ENCODE results near the gene PRKCB.

Gene PRKCB

DNA sequence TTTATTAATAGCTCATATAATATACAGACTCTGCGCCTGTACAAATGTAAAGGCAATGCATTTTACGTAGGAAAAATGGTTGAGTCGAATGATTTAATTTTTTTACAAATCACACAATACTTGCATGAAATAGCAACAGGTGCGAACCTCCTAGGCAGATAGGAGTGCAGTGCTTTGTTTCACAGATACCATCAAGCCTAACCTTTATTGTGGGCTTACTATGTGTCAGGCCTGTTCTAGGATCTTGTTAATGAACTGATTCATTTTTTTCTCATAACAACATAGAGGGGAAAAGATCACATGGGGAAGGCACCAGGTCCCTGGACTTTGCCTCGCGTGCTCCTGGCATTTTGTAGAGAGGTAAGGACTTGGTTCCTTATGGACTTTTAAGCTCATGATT, 107.8 kb downstream of the PRKCB start:
- DNase-seq (ENCODE audit: low read depth): no peak

DNA sequence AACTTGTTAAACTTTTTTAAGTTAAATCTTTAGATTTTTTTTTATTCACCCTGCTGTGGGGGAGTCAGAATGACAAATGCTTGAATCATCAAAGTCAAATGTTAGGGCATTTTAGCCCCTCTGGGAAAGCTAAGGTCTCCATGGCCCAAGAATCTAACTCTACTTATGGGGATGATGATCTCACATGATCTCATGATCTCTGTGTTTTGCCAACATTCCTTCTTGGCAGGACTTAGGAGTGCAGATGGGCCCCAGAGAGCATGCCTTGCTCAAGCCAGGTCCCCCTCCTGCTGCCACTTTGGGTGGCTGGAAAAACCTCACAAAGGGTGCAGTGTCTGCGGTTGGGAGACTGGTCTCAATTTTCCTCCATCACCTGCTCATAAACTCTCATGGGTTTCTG, 108.6 kb downstream of the PRKCB start:
- DNase-seq (ENCODE audit: low read depth): no peak

DNA sequence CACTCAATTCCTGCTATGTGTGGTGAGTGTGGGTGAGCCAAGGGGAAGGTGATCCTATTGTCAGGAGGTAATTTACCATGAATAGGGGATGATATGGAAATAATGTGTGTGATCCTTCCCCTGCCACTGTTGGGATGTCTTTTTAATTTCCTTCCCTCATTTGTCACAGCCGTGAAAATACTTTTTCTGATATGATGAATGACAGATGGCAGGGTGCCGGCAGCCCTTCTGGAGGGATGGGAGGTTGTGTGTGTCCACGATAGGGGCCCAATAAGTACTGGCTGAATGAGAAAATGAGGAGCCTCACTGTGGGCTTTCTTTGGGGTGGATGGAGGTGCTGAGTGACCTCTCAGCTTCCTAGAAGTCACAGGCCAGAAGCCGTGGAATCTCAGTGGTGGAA, 109.5 kb downstream of the PRKCB start:
- DNase-seq (ENCODE audit: low read depth): no peak

DNA sequence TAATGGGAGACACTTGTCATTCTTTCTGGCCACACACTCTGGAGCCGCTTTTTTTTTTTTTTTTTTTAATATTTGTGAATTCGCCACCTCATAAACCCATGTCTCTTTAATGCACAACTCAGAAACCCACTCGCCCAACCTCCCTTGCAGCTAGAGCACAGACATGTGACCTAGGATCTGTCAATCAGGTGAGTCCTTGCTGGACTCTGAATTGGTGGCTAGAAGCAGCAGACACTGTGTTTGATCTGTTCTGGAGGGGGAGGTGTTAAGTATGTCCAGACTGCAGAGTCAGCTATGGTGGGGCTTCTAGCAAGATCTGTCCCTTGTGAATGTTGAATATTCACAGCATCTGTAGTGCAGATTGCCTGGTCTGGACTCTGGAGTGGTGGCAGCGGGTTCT, 112.1 kb downstream of the PRKCB start:
- no peak for DNase-seq (ENCODE audit: low read depth)

DNA sequence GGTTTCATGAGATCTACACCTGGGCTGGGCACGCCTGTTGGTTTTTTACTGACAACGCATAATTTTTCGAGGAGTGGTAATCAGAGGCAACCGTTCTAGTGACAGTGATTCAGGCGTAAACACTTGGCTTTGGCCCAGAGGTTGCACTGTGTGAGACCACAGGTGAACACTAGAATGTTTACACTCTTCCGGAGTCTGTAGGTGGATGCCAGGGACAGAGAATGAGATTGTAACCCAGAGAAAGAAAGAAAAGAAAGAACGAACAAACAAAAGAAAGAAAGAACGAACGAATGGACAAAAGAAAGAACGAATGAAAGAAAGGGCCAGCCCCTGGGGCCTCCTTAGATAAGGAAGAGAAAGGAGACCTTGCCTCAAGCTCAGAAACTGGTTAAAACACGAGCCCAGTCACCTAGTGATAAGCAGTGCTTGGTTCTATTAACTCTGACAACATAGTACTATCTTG, 113.2 kb downstream of the PRKCB start:
- DNase-seq (ENCODE audit: low read depth): no peak

DNA sequence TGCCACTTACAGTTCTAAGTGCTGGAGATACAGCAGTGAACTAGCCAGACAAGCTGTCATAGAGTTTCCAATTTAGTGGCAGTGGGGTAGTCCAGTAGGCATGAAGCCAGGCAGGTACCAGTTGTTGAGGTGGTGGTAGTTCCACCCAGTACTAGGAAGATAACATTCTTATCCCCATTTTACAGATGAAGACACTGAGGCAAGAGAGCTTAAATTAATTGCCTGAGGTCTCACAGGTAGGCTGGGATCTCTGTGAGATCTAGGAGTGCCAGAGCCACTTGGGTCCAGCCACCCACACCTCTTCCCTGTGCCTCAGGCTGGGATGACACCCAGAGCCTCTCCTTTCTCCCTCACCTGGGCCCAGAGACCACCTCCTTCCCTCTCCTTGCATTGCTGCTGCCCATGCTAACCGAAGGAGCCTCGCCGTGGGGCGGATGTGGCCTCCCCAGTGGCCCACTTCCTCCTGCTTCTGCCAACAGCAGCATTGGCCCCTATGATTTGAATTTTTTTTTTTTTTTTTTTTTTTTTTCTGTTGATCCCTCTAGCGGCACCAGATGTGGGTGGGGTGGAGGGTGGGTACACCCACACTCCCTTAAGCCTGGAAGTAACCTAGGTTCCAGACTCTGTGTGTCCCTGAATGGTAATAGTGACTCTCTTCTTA, 114.0 kb downstream of the PRKCB start:
- DNase-seq (ENCODE audit: low read depth): no peak

DNA sequence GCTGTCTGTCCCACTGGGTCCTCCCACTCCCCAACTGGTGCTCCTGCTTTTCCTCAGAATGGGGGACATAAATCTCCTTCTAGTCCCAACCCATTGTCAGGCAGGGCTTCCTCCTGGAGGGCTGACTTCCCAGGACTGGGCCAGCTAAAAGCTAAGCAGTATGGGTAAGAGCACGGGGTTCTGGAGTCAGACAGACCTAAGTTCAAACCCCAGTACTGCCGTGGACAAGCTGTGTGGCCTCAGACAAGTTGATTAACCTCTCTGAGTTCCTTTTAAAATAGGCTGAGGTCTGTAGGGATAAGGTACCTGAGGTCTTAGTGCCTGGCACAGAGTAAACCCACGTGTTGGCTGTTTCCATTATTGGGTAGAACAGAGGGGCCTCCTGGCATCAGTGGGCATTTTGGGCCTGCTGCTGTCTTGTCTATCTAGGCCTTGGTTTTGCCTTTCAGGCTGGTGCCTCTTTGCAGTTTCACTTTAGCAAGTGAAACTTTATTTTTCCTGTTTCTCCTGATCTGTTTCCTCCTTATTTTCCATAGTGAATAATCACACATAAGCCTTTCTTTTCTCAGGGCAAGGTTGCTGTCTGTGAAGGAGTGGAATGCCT, 114.6 kb downstream of the PRKCB start:
- no peak for DNase-seq (ENCODE audit: low read depth)

DNA sequence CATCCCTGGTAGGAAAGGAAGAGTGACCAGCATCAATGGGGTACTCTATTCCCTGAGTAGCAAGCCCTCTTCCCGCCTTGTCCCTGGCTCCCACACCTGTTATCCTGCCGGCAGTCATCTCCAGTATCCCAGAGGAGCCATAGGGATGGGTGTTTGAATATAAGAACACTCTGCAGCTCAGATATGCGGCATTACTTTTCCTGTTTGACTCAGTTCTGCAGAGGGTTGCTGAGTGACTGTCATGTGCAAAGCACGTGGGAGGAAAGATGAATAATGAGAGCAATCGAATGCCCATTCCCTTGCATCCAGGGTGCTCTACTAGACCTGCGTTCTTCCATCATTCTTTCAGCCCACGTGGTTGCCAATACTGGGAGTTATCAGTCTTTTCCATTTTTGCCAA, 115.1 kb downstream of the PRKCB start:
- DNase-seq (ENCODE audit: low read depth): no peak

DNA sequence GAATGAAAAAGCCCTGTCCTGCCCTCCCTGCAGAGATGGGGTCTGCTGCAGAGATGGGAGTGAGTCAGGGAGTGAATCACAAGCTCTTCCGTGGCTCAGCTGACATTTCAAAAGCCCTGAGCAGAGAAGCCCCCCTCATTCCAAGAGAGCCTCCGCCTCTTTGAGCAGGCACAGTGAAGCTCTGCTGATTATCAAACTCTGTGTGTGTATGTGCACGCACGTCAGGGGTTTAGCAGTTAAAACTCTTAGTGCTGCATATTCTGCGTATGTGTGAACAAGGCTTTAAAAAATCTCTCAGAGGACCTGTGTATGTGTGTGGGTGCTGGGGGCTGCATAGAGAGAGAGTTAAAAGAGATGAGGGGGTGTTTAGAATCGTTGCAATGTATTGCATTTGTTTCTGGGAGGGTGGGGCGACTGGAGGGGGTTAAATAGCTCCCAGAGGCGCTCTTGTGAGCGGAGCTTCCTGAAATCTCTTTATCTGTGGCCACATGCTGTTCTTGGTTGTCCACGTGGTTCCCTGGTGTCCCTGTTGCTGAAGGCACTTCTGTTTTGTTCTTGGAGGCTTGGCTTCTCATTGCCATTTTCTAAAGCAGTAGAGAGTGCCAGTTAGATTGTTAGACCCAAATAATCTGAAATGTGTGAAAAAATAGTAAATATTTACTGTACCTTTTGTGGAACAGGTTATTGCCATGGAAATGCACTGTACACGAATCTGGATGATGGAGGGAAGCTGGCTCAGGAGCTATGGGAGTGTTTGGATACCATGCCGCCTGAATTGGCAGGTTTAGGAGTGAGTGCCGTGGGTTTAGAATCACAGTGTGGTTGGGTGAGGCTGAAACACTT, 116.6 kb downstream of the PRKCB start:
- no peak for DNase-seq (ENCODE audit: low read depth)

DNA sequence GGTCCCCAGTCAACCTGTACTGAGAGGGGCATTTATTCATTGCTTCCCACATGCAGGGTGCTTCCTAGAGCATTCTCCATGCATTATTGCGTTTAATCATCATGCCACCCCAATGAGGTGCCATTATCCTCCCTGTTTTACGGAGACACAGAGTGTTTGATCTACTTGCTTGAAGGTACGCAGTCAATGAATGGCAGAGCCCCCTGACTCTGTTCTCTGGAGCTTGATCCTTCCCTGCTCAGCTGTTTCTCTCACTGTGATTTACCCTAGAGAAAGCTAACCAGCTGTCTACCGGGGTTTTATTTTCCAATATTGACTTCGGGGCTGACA, 117.2 kb downstream of the PRKCB start:
- no peak for DNase-seq (ENCODE audit: low read depth)

DNA sequence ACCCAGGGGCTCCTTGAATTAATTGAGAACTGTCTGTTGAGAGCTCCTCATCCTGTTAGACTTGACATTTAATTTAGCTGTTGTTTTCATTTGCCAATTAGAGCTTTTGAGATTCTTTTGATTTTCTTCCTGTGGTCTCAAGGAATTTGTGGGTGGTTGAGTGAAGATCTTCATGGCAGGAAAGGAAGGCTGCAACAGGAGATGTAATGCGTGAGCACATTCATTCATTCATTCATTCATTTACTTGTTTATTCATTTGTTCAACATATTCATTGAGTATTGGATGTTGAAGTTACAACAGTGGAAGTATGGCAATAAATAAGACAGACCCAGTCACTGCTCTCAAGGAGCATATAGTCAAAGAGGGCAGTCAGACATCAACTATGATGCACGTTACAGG, 117.7 kb downstream of the PRKCB start:
- DNase-seq (ENCODE audit: low read depth): no peak

DNA sequence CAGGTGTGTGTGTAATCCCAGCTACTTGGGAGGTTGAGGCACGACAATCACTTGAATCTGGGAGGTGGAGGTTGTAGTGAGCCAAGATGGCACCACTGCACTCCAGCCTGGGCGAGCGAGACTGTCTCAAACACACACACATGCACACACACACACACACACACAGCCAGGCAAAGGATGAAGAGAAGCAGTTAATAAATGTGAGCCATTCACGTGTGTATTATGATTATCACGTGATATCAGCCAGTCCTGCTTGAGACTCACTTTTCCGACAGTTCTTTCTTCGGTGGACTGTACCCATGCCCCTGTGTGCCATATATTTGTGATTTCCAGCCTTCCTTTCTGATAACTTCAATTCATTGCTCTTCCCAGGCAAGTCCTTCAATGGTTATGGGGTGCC, 119.3 kb downstream of the PRKCB start:
- DNase-seq (ENCODE audit: low read depth): no peak

DNA sequence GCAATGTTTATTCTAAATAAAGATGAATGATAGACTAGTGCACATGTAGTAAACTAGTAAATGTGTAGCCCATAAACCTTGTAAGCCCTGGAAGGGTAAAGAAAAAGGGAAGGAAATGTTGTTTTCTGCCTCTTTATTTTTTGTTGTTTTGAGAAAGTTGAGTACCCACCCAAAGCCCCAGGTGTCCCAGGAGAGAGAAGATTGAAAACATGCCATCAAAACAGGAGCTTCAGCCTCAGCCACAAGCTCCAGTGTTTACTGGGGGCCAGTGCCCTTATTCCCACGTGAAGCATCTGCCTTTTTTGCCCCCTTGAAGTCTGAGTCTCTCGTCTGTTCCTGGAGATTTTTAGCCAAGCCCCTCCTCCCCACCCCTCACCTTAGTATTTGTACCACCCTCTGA, 121.5 kb downstream of the PRKCB start:
- DNase-seq (ENCODE audit: low read depth): no peak

DNA sequence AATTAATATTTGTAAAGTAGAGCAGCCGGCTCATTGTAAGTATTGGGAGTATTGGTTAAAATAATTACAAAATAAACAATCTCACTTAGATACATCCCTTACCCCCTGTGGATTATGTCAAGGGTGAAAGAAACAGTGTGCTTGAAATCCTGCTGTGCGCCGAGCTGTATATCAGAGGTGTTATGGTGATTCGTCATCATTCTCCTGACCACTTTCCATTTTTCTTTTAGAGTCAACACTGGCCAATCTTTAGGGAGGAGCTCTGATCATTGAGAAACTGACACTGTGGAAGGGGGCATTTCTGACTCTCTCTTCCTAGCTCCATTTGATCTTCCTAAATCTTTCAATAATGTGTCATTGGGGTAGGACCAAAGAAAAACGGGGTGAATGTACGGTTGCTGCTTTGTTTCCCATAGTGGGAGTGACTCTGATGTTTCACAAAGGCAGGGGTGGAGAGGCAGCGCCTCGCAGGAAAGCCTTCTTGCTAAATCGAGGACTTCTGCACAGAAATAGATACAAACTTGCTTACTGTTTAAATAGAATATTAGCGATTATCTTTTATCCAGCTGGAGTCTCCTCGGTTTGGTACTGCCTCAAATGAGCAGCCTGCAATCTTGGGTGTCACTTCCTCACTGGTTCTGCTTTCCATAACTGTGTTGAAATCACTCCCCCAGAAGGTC, 123.4 kb downstream of the PRKCB start:
- DNase-seq (ENCODE audit: low read depth): no peak

DNA sequence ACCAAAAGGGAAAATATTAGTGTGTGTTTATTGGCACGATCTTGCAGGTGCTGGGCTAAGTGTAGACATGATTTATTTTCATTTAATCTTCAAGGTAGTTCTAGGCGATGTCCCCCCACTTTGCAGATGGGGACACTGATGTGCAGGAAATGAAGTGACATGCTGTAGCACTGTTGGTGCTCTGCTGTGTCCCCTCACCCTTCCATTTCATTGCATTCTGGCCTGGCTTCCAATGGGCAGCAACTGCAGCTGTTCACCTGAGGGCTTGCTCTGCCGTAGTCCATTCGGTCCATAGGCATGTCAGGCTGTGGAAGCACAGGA, 123.9 kb downstream of the PRKCB start:
- DNase-seq (ENCODE audit: low read depth): no peak

DNA sequence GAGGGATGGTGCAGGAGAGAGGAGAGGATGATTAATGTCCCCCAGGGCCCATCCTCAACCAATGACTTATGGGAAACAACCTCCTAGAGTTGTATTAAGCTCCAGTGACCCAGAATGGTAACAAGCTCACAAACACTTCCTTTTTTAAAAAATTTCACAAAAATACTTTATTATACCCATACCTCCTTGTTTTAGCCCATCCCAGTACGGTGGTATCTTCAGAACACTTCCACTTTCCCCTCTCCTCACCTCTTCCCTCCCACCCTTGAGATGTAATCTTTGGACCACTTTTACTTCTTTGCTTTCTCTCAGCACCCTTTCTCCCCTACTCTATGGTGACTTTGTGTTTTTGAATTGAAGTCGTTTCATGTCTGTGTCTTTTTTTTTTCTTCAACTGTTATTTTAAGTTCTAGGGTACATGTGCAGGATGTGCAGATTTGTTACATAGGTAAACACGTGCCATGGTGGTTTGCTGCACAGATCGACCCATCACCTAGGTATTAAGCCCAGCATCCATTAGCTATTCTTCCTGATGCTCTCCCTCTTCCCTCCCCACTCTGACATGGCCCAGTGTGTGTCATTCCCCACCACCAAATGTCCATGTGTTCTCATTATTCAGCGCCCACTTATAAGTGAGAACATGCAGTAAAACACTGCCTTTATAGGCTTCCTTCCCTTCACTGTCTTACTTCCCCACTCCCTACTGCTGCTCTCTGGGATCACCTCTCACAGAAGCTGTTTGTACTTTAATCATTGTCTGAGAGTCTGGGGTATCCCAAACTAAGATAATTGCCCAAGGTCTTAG, 124.5 kb downstream of the PRKCB start:
- no peak for DNase-seq (ENCODE audit: low read depth)

DNA sequence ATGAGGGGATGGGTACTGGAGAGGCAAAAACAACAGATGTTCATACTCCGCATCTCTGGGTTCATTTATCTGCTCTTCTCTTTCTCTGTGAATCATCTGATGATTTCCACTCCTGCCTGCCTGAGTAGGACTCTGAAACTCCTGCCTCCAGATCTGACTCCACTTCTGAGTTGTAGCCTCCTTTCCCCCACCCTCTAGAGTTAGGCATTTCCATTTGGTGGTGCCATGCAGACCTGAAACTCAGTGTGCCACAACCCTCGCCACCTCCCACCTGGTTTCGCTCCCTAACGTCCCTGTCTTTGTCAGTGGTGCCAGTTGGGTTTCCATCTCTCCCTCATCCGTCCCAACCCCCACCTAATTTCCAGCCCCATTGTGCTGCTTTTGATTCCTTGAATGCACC, 126.2 kb downstream of the PRKCB start:
- DNase-seq (ENCODE audit: low read depth): no peak

DNA sequence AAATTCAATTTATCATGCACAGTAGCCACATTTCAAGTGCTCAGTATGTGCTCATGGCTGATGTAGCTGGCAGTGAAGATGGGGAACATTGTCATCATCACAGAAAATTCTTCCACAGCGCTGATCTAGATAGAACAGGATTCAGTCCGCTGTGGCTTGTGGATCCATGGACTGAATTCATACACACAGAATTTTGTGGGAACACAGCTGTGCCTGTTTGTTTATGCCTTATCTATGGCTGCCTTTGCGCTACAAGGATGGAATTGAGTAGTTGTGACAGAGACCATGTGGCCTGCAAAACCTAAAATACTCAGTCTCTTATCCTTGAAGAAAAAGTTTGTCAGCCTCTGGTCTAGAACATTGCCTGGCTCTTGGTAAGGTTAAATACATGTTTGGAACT, 128.4 kb downstream of the PRKCB start:
- no peak for DNase-seq (ENCODE audit: low read depth)

DNA sequence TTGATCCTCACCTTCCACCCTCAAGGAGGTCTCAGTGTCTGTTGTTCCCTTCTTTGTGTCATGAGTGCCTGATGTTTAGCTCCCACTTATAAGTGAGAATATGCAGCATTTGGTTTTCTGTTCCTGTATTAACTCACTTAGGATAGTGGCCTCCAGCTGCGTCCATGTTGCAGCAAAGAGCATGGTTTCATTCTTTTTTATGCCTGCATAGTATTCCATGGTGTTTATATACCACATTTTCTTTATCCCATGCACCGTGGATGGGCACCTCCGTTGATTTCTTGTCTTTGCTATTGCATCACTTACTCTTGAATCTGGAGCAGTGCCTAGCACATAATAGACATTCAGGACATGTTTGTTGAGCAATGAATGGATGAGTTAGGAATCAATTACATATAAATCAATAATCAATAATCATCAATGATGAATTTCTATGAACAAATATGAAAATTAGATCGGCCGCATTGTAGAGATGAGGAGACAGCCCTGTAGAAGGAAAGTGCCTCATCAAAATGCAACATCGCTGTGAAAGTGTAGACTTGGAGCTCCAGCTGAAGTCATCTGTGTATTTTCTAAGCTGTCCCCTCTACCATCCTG, 129.5 kb downstream of the PRKCB start:
- DNase-seq (ENCODE audit: low read depth): no peak

DNA sequence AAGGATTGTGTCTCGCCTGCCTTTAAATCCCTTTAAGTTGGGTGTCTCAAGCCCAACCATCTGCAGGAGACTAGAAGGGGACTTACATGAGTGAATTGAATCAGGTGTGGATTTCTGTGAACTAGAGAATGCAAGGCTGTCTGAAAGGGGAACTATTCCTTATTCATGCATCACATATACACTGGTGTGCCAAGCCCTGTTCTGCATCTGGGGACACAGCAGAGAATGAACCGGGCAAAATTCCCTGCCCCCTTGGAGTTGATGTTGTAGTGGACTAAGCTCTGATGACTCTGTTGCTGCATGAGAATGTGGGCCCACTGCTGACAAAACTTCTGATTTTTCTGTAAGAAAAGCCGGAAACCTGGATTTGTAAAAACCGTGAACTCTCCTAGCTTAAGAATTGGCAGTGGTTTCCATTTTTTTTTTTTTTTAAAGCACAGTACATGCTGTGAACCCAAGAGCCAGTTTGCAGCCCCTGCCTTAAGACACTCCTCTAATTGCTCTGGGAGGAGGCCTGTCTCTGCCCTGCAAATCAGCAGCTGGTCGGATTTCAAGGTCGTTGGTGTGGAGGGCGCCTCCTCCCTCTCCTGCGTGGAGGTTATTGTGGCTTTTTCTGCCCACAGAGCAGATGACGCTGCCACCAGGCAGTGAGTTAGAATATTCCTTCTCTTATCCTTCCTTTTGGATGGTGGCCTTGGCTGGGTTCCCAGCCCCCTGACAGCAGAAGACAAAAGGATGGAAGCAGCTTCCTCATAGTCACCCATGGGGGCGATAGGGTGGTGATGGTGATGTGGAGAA, 131.0 kb downstream of the PRKCB start:
- DNase-seq (ENCODE audit: low read depth): no peak

DNA sequence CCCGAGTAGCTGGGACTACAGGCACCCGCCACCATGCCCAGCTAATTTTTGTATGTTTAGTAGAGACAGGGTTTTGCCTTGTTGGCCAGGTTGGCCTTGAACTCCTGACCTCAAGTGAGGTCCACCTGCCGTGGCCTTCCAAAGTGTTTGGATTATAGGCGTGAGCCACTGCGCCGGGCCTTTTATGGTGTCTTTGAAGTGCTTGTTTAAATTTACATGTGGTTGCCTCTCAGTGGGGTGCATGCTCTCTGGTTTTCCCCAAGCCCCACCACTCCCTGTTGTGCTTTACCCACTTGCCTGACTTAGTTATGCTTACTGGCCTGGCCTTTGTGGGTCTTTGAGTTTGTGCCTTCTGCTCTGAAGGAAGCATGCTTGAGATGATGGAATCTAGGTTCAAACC, 132.0 kb downstream of the PRKCB start:
- DNase-seq (ENCODE audit: low read depth): no peak

Data from non-pigmented ciliary epithelial cell (primary cell).